Karpas-422 (cell line): ENCODE results near the gene CRYGN. TPM values are rescaled to one million over a fixed set of nuclear protein-coding genes. Genes with fewer than 3 reads are reported as not detected.

Source experiments
- DNase-seq: peaks from one replicate; pipeline ENCODE4 v3.0.0-alpha.2; 2015
- H2AFZ ChIP-seq: fragments of 200-600 bp; sonication (generic); 2 replicates; pipeline ENCODE4 v1.6.1; 2014; ENCODE audit warnings: antibody characterized with exemption, low read length, mixed read lengths
- H3K27ac ChIP-seq: fragments of 200-600 bp; sonication (generic); 2 replicates; pipeline ENCODE4 v1.5.1; 2014; ENCODE audit warnings: mild to moderate bottlenecking, low read length, moderate library complexity
- H3K27me3 ChIP-seq: fragments of 200-600 bp; sonication (generic); 2 replicates; pipeline ENCODE4 v1.6.1; 2014; ENCODE audit warnings: low read length, mixed read lengths
- H3K36me3 ChIP-seq: fragments of 200-600 bp; sonication (generic); 2 replicates; pipeline ENCODE4 v1.6.1; 2014; ENCODE audit warnings: low read length, mixed read lengths; ENCODE audit not compliant: insufficient read depth
- H3K4me1 ChIP-seq: fragments of 200-600 bp; sonication (generic); 2 replicates; pipeline ENCODE4 v1.6.1; 2014; ENCODE audit warnings: mild to moderate bottlenecking, low read length, mixed read lengths
- H3K4me2 ChIP-seq: fragments of 200-600 bp; sonication (generic); 2 replicates; pipeline ENCODE4 v1.6.1; 2014; ENCODE audit warnings: low read length, low read depth, mild to moderate bottlenecking; ENCODE audit not compliant: poor library complexity, severe bottlenecking
- H3K4me3 ChIP-seq: fragments of 200-600 bp; sonication (generic); 2 replicates; pipeline ENCODE4 v1.5.1; 2014; ENCODE audit warnings: mild to moderate bottlenecking, antibody characterized with exemption, low read length, mixed read lengths
- H3K79me2 ChIP-seq: fragments of 200-600 bp; sonication (generic); 2 replicates; pipeline ENCODE4 v1.6.1; 2014; ENCODE audit warnings: mild to moderate bottlenecking, low read length, mixed read lengths
- H3K9ac ChIP-seq: fragments of 200-600 bp; sonication (generic); 2 replicates; pipeline ENCODE4 v1.6.0; 2014; ENCODE audit warnings: low read length
- H3K9me2 ChIP-seq: fragments of 200-600 bp; sonication (generic), shearing (Covaris generic); replicated peaks from 2 replicates; pipeline ENCODE4 v1.6.0; 2014; ENCODE audit warnings: mild to moderate bottlenecking, low read length, moderate library complexity; ENCODE audit not compliant: insufficient read depth
- H3K9me3 ChIP-seq: fragments of 300-700, 200-600 bp; sonication (generic); 2 replicates; pipeline ENCODE4 v1.6.1; 2014; ENCODE audit warnings: low read length, mixed read lengths
- H4K20me1 ChIP-seq: fragments of 200-600 bp; sonication (generic); 2 replicates; pipeline ENCODE4 v1.6.1; 2014; ENCODE audit warnings: mild to moderate bottlenecking, antibody characterized with exemption, low read length, low read depth; ENCODE audit not compliant: insufficient read depth
- total RNA-seq: library from RNA; depleted of rRNA; stranded (reverse); fragments of >200 nt; shearing (Covaris generic); gene quantifications from 2 replicates; pipeline ENCODE4 v1.2.3, GENCODE V29; 2014; ENCODE audit warnings: low replicate concordance

Gene CRYGN
- total RNA-seq, 1 experiment from 2014 or later = not detected

- H3K9me2 ChIP-seq = no peaks in the 10 kb centered on the region
These were observed 10.0 kb upstream of the CRYGN start for GRCh38 chr7:151449990-151450389.

GRCh38 chr7:151448261-151449252 is 8.6 kb upstream of the CRYGN start:
- Histone ChIP-seq H3K4me1 (peaks cover 4% of the 10 kb centered on the region), H3K27ac (no peak overlapping the region), H4K20me1 (no peaks in the 10 kb centered on the region), H3K4me3 (no peak overlapping the region), H3K4me2 (no peak overlapping the region), H3K9ac (no peak overlapping the region), H3K79me2 (no peaks in the 10 kb centered on the region), H3K9me2 (no peaks in the 10 kb centered on the region), H3K27me3 (no peaks in the 10 kb centered on the region), H3K36me3 (no peaks in the 10 kb centered on the region), H3K9me3 (no peaks in the 10 kb centered on the region), H2AFZ (no peak overlapping the region)
- no peak for DNase-seq

More at GRCh38 chr7:151449990-151450389, 10.0 kb upstream of the CRYGN start:
- DNase-seq = no peak
- H3K4me1 ChIP-seq = no peaks in the 10 kb centered on the region
- H3K36me3 ChIP-seq = no peaks in the 10 kb centered on the region
- H3K4me3 ChIP-seq = no peak overlapping the region
- no peak overlapping the region for H2AFZ ChIP-seq
- no peaks in the 10 kb centered on the region for H3K27me3 ChIP-seq
- H3K79me2 ChIP-seq = no peaks in the 10 kb centered on the region
- H3K9me3 ChIP-seq = no peaks in the 10 kb centered on the region
- no peak overlapping the region for H3K27ac ChIP-seq
- H4K20me1 ChIP-seq = no peaks in the 10 kb centered on the region
- no peak overlapping the region for H3K4me2 ChIP-seq
- H3K9ac ChIP-seq = no peak overlapping the region

GRCh38 chr7:151447901-151448260 is 7.9 kb upstream of the CRYGN start:
- H3K9ac ChIP-seq = no peak overlapping the region
- H3K36me3 ChIP-seq = no peaks in the 10 kb centered on the region
- no peaks in the 10 kb centered on the region for H3K79me2 ChIP-seq
- H3K27ac ChIP-seq = no peak overlapping the region
- DNase-seq = no peak
- no peak overlapping the region for H3K4me3 ChIP-seq
- H3K4me1 ChIP-seq = peaks cover 4% of the 10 kb centered on the region
- no peaks in the 10 kb centered on the region for H4K20me1 ChIP-seq
- H3K9me3 ChIP-seq = no peaks in the 10 kb centered on the region
- no peaks in the 10 kb centered on the region for H3K27me3 ChIP-seq
- H3K9me2 ChIP-seq = no peaks in the 10 kb centered on the region
- H3K4me2 ChIP-seq = no peak overlapping the region
- H2AFZ ChIP-seq = no peak overlapping the region

GRCh38 chr7:151447312-151447711 is 7.4 kb upstream of the CRYGN start:
- Histone ChIP-seq H3K4me1 (peaks cover 4% of the 10 kb centered on the region), H4K20me1 (no peaks in the 10 kb centered on the region), H3K36me3 (no peaks in the 10 kb centered on the region), H3K27ac (no peak overlapping the region), H3K4me2 (no peak overlapping the region), H3K4me3 (no peak overlapping the region), H3K9me2 (no peaks in the 10 kb centered on the region), H3K9me3 (no peaks in the 10 kb centered on the region), H3K79me2 (no peaks in the 10 kb centered on the region), H3K27me3 (no peaks in the 10 kb centered on the region), H2AFZ (no peak overlapping the region), H3K9ac (no peak overlapping the region)
- no peak for DNase-seq

- no peaks in the 10 kb centered on the region for H3K79me2 ChIP-seq
- no peaks in the 10 kb centered on the region for H3K27me3 ChIP-seq
- no peak overlapping the region for H3K27ac ChIP-seq
- DNase-seq = no peak
- H3K4me2 ChIP-seq = no peak overlapping the region
- no peak overlapping the region for H3K9ac ChIP-seq
- H3K4me1 ChIP-seq = peaks cover 4% of the 10 kb centered on the region
- H3K9me2 ChIP-seq = no peaks in the 10 kb centered on the region
- H3K4me3 ChIP-seq = no peak overlapping the region
- H2AFZ ChIP-seq = no peak overlapping the region
- H4K20me1 ChIP-seq = no peaks in the 10 kb centered on the region
- H3K36me3 ChIP-seq = no peaks in the 10 kb centered on the region
- no peaks in the 10 kb centered on the region for H3K9me3 ChIP-seq
These were observed 6.5 kb upstream of the CRYGN start for GRCh38 chr7:151446412-151446811.

GRCh38 chr7:151444632-151445031 is 4.7 kb upstream of the CRYGN start:
- Histone ChIP-seq H3K4me3 (no peak overlapping the region), H3K9ac (no peak overlapping the region), H4K20me1 (no peaks in the 10 kb centered on the region), H3K36me3 (no peaks in the 10 kb centered on the region), H3K27me3 (no peaks in the 10 kb centered on the region), H3K9me2 (no peaks in the 10 kb centered on the region), H3K4me1 (peaks cover 4% of the 10 kb centered on the region), H3K9me3 (no peaks in the 10 kb centered on the region), H3K4me2 (no peak overlapping the region), H3K27ac (no peak overlapping the region), H3K79me2 (no peaks in the 10 kb centered on the region), H2AFZ (no peak overlapping the region)
- no peak for DNase-seq

GRCh38 chr7:151442776-151443496 is 3.0 kb upstream of the CRYGN start:
- no peak overlapping the region for H3K4me3 ChIP-seq
- DNase-seq = no peak
- no peak overlapping the region for H3K9ac ChIP-seq
- H4K20me1 ChIP-seq = no peaks in the 10 kb centered on the region
- no peaks in the 10 kb centered on the region for H3K27me3 ChIP-seq
- no peaks in the 10 kb centered on the region for H3K9me2 ChIP-seq
- peaks cover 4% of the 10 kb centered on the region for H3K4me1 ChIP-seq
- no peak overlapping the region for H3K4me2 ChIP-seq
- no peaks in the 10 kb centered on the region for H3K36me3 ChIP-seq
- no peaks in the 10 kb centered on the region for H3K9me3 ChIP-seq
- no peaks in the 10 kb centered on the region for H3K79me2 ChIP-seq
- H3K27ac ChIP-seq = no peak overlapping the region
- no peak overlapping the region for H2AFZ ChIP-seq

- Histone ChIP-seq H3K9ac (no peak overlapping the region), H3K4me1 (peaks cover 4% of the 10 kb centered on the region), H4K20me1 (no peaks in the 10 kb centered on the region), H3K27ac (no peak overlapping the region), H2AFZ (no peak overlapping the region), H3K36me3 (no peaks in the 10 kb centered on the region), H3K9me2 (no peaks in the 10 kb centered on the region), H3K79me2 (no peaks in the 10 kb centered on the region), H3K27me3 (no peaks in the 10 kb centered on the region), H3K4me2 (no peak overlapping the region), H3K9me3 (no peaks in the 10 kb centered on the region), H3K4me3 (no peak overlapping the region)
- no peak for DNase-seq
These were observed 981 bp upstream of the CRYGN start for GRCh38 chr7:151440799-151441445.
